Fibroblast of the conjunctiva (primary cell): ENCODE results near the gene DAGLB.
"Not testable (repeated sequence)": the region's sequence is repeated elsewhere in the genome, so short reads cannot be mapped to it uniquely, and the experiment has no call there.

Experiments
- DNase-seq: peaks from one replicate; pipeline ENCODE4 v3.0.0-alpha.2; 2010; ENCODE audit warnings: low read depth

The DAGLB gene

GRCh38 chr7:6397759-6398495, 49.8 kb downstream of the DAGLB start:
- not testable (repeated sequence) for DNase-seq

- no peak for DNase-seq
These were observed 51.7 kb downstream of the DAGLB start for GRCh38 chr7:6395898-6396595.

- no peak for DNase-seq
These were observed 53.6 kb downstream of the DAGLB start for GRCh38 chr7:6394114-6394513.

- DNase-seq: no peak
These were observed 54.1 kb downstream of the DAGLB start for GRCh38 chr7:6393667-6394056.

GRCh38 chr7:6392712-6393666, 54.8 kb downstream of the DAGLB start:
- DNase-seq: peak; percentile 79

GRCh38 chr7:6389728-6390127, 58.0 kb downstream of the DAGLB start:
- no peak for DNase-seq

- no peak for DNase-seq
These were observed 59.9 kb downstream of the DAGLB start for GRCh38 chr7:6387734-6388294.

- DNase-seq: no peak
These were observed 61.0 kb downstream of the DAGLB start for GRCh38 chr7:6386779-6387178.

- DNase-seq: no peak
These were observed 61.7 kb downstream of the DAGLB start for GRCh38 chr7:6385909-6386560.

- peak; percentile 88 for DNase-seq
These were observed 62.5 kb downstream of the DAGLB start for GRCh38 chr7:6385110-6385781.

- DNase-seq: no peak
These were observed 63.4 kb downstream of the DAGLB start for GRCh38 chr7:6384327-6384726.

GRCh38 chr7:6382817-6383216, 64.9 kb downstream of the DAGLB start:
- DNase-seq: no peak

- not testable (repeated sequence) for DNase-seq
These were observed 65.9 kb downstream of the DAGLB start for GRCh38 chr7:6381846-6382245.

- no peak for DNase-seq
These were observed 67.3 kb downstream of the DAGLB start for GRCh38 chr7:6380310-6381095.

- no peak for DNase-seq
These were observed 67.9 kb downstream of the DAGLB start for GRCh38 chr7:6379886-6380285.

- DNase-seq: not testable (repeated sequence)
These were observed 69.2 kb downstream of the DAGLB start for GRCh38 chr7:6378556-6378955.

GRCh38 chr7:6376820-6377219, 70.9 kb downstream of the DAGLB start:
- no peak for DNase-seq

GRCh38 chr7:6375348-6376101, 72.2 kb downstream of the DAGLB start:
- DNase-seq: no peak

GRCh38 chr7:6367701-6368211, 80.0 kb downstream of the DAGLB start:
- no peak for DNase-seq
